Vagina (tissue), 2 donors: Measurements from ENCODE around the gene GRIK4. TPM values are rescaled to one million over a fixed set of nuclear protein-coding genes. Genes with fewer than 3 reads are reported as not detected.

ENCODE experiments used
- DNase-seq, 2 donors: peaks; one replicate each; pipeline ENCODE4 v3.0.0-alpha.2; 2017; ENCODE audit errors: extremely low spot score in 2 of 2
- H3K27ac ChIP-seq: fragments of 200-600 bp; sonication (generic); one replicate; pipeline ENCODE4 v1.5.1; 2019
- H3K27me3 ChIP-seq: fragments of 200-600 bp; sonication (generic); one replicate; pipeline ENCODE4 v1.5.1; 2019
- H3K36me3 ChIP-seq, 2 donors: fragments of 200-600 bp; sonication (generic); one replicate each; pipeline ENCODE4 v1.5.1; 2017 to 2019
- H3K4me1 ChIP-seq: fragments of 200-600 bp; sonication (generic); one replicate; pipeline ENCODE4 v1.5.1; 2019
- H3K4me3 ChIP-seq, 2 donors: fragments of 200-600 bp; sonication (generic); 1 replicate in 1 of 2; 2 replicates in 1 of 2; pipeline ENCODE4 v1.5.1; 2016 to 2019
- H3K9me3 ChIP-seq: fragments of 200-600 bp; sonication (generic); one replicate; pipeline ENCODE4 v1.5.1; 2019
- POLR2A ChIP-seq, 2 donors: fragments of 450-650 bp; IDR thresholded peaks; one replicate each; pipeline ENCODE4 v1.6.1; 2017; ENCODE audit warnings: antibody characterized with exemption in 2 of 2, mild to moderate bottlenecking in 2 of 2, moderate library complexity in 2 of 2
- POLR2AphosphoS5 ChIP-seq, 2 donors: sonication (generic); formaldehyde crosslinking; IDR thresholded peaks; one replicate each; pipeline ENCODE4 v1.9.0; 2017; ENCODE audit warnings: antibody characterized with exemption in 2 of 2, mild to moderate bottlenecking in 2 of 2, low read depth in 1 of 2; ENCODE audit not compliant: insufficient read depth in 1 of 2
- intact Hi-C: fragments of 100-400 bp; cut with DNase I; formaldehyde crosslinking; loops from one replicate; pipeline ENCODE4 v1.15.1; 2023
- total RNA-seq: library from RNA; depleted of rRNA; stranded (reverse); fragments of >200 nt; gene quantifications from one replicate; pipeline ENCODE4 v1.2.3, GENCODE V29; 2016
- TF ChIP-seq, protein P1 (sequence below), 3 experiments: fragments of 450-650 bp in 2 of 3; fragments of 200-600 bp in 1 of 3; sonication (generic) in 1 of 3; IDR thresholded peaks; one replicate each; pipeline ENCODE4 v1.5.1; 2017 to 2019; ENCODE audit warnings: antibody characterized with exemption in 3 of 3, mild to moderate bottlenecking in 2 of 3, moderate library complexity in 2 of 3

Gene GRIK4
- total RNA-seq, 1 donor from 2014 or later = 0.25 TPM

GRCh38 chr11:120625565-120625964, 114.0 kb downstream of the GRIK4 start:
- Histone ChIP-seq H3K9me3 (no peaks in the 10 kb centered on the region), H3K4me3 (no peak overlapping the region), H3K4me1 (no peaks in the 10 kb centered on the region), H3K27me3 (no peaks in the 10 kb centered on the region), H3K27ac (no peak overlapping the region), H3K36me3 (no peaks in the 10 kb centered on the region)
- TF ChIP-seq, protein P1, sequence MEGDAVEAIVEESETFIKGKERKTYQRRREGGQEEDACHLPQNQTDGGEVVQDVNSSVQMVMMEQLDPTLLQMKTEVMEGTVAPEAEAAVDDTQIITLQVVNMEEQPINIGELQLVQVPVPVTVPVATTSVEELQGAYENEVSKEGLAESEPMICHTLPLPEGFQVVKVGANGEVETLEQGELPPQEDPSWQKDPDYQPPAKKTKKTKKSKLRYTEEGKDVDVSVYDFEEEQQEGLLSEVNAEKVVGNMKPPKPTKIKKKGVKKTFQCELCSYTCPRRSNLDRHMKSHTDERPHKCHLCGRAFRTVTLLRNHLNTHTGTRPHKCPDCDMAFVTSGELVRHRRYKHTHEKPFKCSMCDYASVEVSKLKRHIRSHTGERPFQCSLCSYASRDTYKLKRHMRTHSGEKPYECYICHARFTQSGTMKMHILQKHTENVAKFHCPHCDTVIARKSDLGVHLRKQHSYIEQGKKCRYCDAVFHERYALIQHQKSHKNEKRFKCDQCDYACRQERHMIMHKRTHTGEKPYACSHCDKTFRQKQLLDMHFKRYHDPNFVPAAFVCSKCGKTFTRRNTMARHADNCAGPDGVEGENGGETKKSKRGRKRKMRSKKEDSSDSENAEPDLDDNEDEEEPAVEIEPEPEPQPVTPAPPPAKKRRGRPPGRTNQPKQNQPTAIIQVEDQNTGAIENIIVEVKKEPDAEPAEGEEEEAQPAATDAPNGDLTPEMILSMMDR (IDR thresholded peaks at IDR 0.05) = no peak
- TF ChIP-seq POLR2AphosphoS5 (IDR thresholded peaks at IDR 0.05; ENCODE audit: insufficient read depth in 1 of 2, low read depth in 1 of 2) (no peak), POLR2A (IDR thresholded peaks at IDR 0.05) (no peak)
- DNase-seq = no peak
- intact Hi-C loops = no loop called here

- H3K4me1 ChIP-seq = no peaks in the 10 kb centered on the region
- no peaks in the 10 kb centered on the region for H3K9me3 ChIP-seq
- no peaks in the 10 kb centered on the region for H3K27me3 ChIP-seq
- H3K27ac ChIP-seq = no peak overlapping the region
- no peak for DNase-seq
- TF ChIP-seq, protein P1 (IDR thresholded peaks at IDR 0.05) = no peak
- TF ChIP-seq POLR2AphosphoS5 (IDR thresholded peaks at IDR 0.05; ENCODE audit: insufficient read depth in 1 of 2, low read depth in 1 of 2) (no peak), POLR2A (IDR thresholded peaks at IDR 0.05) (no peak)
- intact Hi-C loops = no loop called here
- no peaks in the 10 kb centered on the region for H3K36me3 ChIP-seq
- H3K4me3 ChIP-seq = no peak overlapping the region
Observed at GRCh38 chr11:120626791-120627190, 115.2 kb downstream of the GRIK4 start.

DNA sequence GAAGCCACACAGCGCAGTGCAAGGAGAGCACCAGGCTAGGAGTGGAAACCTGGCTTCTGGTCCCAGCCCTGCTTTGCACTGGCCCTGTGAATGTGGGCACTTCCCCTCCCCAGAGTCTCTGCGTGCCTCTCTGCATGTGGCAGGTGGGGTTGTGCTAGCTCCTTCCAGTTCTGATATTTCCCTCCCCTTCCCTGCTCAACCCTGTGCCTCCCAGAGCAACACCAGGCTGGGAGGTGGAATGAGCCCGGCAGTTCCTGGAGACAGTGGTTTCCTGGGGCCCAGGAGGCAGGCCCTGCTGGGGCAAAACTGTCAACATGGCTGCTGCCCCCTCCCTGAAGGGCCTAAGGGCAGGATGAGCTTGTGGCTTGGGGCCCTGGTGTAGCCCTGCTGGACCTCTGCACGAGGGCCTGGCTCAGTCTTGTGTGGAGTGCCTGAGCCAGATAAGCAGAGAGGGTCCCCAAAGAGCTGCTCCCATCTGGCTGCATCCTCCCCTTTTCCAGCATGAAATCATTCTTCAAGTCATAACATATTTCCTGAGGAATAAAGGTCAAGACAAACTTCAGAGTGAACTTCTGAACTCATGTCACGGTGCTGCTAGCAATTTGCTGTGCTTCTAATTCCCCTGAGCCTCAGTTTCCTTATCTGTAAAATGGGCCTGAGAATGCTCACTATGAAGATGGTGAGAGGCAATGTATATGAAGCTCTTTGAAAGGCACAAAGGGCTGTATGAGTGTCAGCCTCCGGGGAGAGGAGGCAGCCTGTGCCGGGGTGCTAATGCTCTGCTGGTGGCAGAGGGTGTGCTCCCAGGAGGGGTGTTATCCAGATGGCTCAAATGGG, 116.0 kb downstream of the GRIK4 start:
- H3K4me3 ChIP-seq = no peak overlapping the region
- DNase-seq = no peak
- TF ChIP-seq, protein P1 (IDR thresholded peaks at IDR 0.05) = no peak
- TF ChIP-seq POLR2A (IDR thresholded peaks at IDR 0.05) (no peak), POLR2AphosphoS5 (IDR thresholded peaks at IDR 0.05; ENCODE audit: insufficient read depth in 1 of 2, low read depth in 1 of 2) (no peak)
- H3K36me3 ChIP-seq = no peaks in the 10 kb centered on the region
- no peaks in the 10 kb centered on the region for H3K9me3 ChIP-seq
- no peaks in the 10 kb centered on the region for H3K27me3 ChIP-seq
- no peaks in the 10 kb centered on the region for H3K4me1 ChIP-seq
- no peak overlapping the region for H3K27ac ChIP-seq
- intact Hi-C loops = no loop called here

- H3K27me3 ChIP-seq = no peaks in the 10 kb centered on the region
- no peaks in the 10 kb centered on the region for H3K36me3 ChIP-seq
- TF ChIP-seq POLR2A (IDR thresholded peaks at IDR 0.05) = no peak
- TF ChIP-seq, protein P1 (IDR thresholded peaks at IDR 0.05) = no peak
- no peak for TF ChIP-seq POLR2AphosphoS5 (IDR thresholded peaks at IDR 0.05; ENCODE audit: insufficient read depth in 1 of 2, low read depth in 1 of 2)
- no peaks in the 10 kb centered on the region for H3K9me3 ChIP-seq
- no peak overlapping the region for H3K27ac ChIP-seq
- no peak for DNase-seq
- H3K4me1 ChIP-seq = no peaks in the 10 kb centered on the region
- H3K4me3 ChIP-seq = no peak overlapping the region
- intact Hi-C loops = no loop called here
Observed at GRCh38 chr11:120629407-120630080, 118.0 kb downstream of the GRIK4 start.

- TF ChIP-seq, protein P1 (IDR thresholded peaks at IDR 0.05) = no peak
- TF ChIP-seq POLR2AphosphoS5 (IDR thresholded peaks at IDR 0.05; ENCODE audit: insufficient read depth in 1 of 2, low read depth in 1 of 2) = no peak
- Histone ChIP-seq H3K36me3 (no peaks in the 10 kb centered on the region), H3K27me3 (no peaks in the 10 kb centered on the region), H3K4me1 (no peaks in the 10 kb centered on the region), H3K4me3 (no peak overlapping the region), H3K27ac (no peak overlapping the region), H3K9me3 (no peaks in the 10 kb centered on the region)
- DNase-seq = no peak
- intact Hi-C loops = no loop called here
Observed at GRCh38 chr11:120630122-120630521, 118.6 kb downstream of the GRIK4 start.
